ENCODE measurements around the gene DNAJA1. TPM values are rescaled to one million over a fixed set of nuclear protein-coding genes. Genes with fewer than 3 reads are reported as not detected.

Gene DNAJA1
- total and polyA plus RNA-seq, 2 experiments from 2014 or later, result 84.6 to 108 TPM

- TF ChIP-seq EZH2phosphoT487 (IDR thresholded peaks at IDR 0.05; ENCODE audit: insufficient read depth, low read depth) (no peak), EZH2 (IDR thresholded peaks at IDR 0.05; ENCODE audit: insufficient read depth, poor library complexity, severe bottlenecking) (no peak)
- H3K79me2 ChIP-seq (ENCODE audit: insufficient read depth), result peaks cover 78% of the 10 kb centered on the region
- no peak overlapping the region for H2AFZ ChIP-seq
- no peak for DNase-seq
- no peaks in the 10 kb centered on the region for H3K9me3 ChIP-seq (ENCODE audit: low read depth)
- 80 to 81% methylated on average over 7 of the region's 7 CpGs for WGBS, 2 experiments (ENCODE audit: low coverage in 1 of 2, low lambda C conversion rate in 2 of 2, missing lambda C conversion rate in 2 of 2)
- no peak overlapping the region; the same call in 1 of the 2 replicates for H3K27ac ChIP-seq
- H3K36me3 ChIP-seq (ENCODE audit: low read depth), result 0 out of 2 replicates have a peak, but pooled peaks cover 3% of the 10 kb centered on the region
- H3K4me2 ChIP-seq (ENCODE audit: unreplicated experiment), result peak overlapping the region; percentile 33
- H3F3A ChIP-seq (ENCODE audit: insufficient read depth), result no peaks in the 10 kb centered on the region
- H3K27me3 ChIP-seq (replicated peaks; ENCODE audit: insufficient read depth), result no peaks in the 10 kb centered on the region
- in situ Hi-C loops (cut with MboI), result no loop called here
- no peak overlapping the region for H3K9ac ChIP-seq
- H3K4me1 ChIP-seq (ENCODE audit: insufficient read depth), result peaks cover 24% of the 10 kb centered on the region
- H3K4me3 ChIP-seq, result peak overlapping the region; percentile 19; the same call in 1 of the 2 replicates
- no peaks in the 10 kb centered on the region for H3K9me2 ChIP-seq (ENCODE audit: insufficient read depth)
- H4K20me1 ChIP-seq (ENCODE audit: insufficient read depth), result 0 out of 2 replicates have a peak, but pooled peaks cover 4% of the 10 kb centered on the region
Measured at GRCh38 chr9:33022755-33023154, 2.3 kb upstream of the DNAJA1 start.

GRCh38 chr9:33023661-33024060 lies 1.4 kb upstream of the DNAJA1 start:
- H3K27ac ChIP-seq, result peak overlapping the region; percentile 91
- no peaks in the 10 kb centered on the region for H3K9me2 ChIP-seq (ENCODE audit: insufficient read depth)
- DNase-seq, result no peak
- H3K9me3 ChIP-seq (ENCODE audit: low read depth), result no peaks in the 10 kb centered on the region
- in situ Hi-C loops (cut with MboI), result no loop called here
- H3K4me3 ChIP-seq, result peak overlapping the region; percentile 82
- H4K20me1 ChIP-seq (ENCODE audit: insufficient read depth), result 0 out of 2 replicates have a peak, but pooled peaks cover 4% of the 10 kb centered on the region
- peak overlapping the region; percentile 72 for H2AFZ ChIP-seq
- H3F3A ChIP-seq (ENCODE audit: insufficient read depth), result peaks cover 7% of the 10 kb centered on the region
- H3K36me3 ChIP-seq (ENCODE audit: low read depth), result peaks cover 5% of the 10 kb centered on the region; the same call in 1 of the 2 replicates
- H3K4me2 ChIP-seq (ENCODE audit: unreplicated experiment), result peak overlapping the region; percentile 97
- 98 to 99% methylated on average over 4 of the region's 4 CpGs for WGBS, 2 experiments (ENCODE audit: low coverage in 1 of 2, low lambda C conversion rate in 2 of 2, missing lambda C conversion rate in 2 of 2)
- no peaks in the 10 kb centered on the region for H3K27me3 ChIP-seq (replicated peaks; ENCODE audit: insufficient read depth)
- H3K79me2 ChIP-seq (ENCODE audit: insufficient read depth), result peaks cover 86% of the 10 kb centered on the region
- peak overlapping the region; percentile 95 for H3K9ac ChIP-seq
- peaks cover 31% of the 10 kb centered on the region for H3K4me1 ChIP-seq (ENCODE audit: insufficient read depth)
- TF ChIP-seq EZH2 (IDR thresholded peaks at IDR 0.05; ENCODE audit: insufficient read depth, poor library complexity, severe bottlenecking), result no peak
- TF ChIP-seq EZH2phosphoT487 (IDR thresholded peaks at IDR 0.05; ENCODE audit: insufficient read depth, low read depth), result no peak

- Histone ChIP-seq H3K36me3 (ENCODE audit: low read depth) (peaks cover 12% of the 10 kb centered on the region; the same call in 1 of the 2 replicates), H3K9me3 (ENCODE audit: low read depth) (no peaks in the 10 kb centered on the region), H3K4me2 (ENCODE audit: unreplicated experiment) (peak overlapping the region; percentile 97), H3K4me3 (peak overlapping the region; percentile 82), H2AFZ (peak overlapping the region; percentile 72), H3K4me1 (ENCODE audit: insufficient read depth) (peaks cover 38% of the 10 kb centered on the region), H3F3A (ENCODE audit: insufficient read depth) (peaks cover 14% of the 10 kb centered on the region), H3K27ac (peak overlapping the region; percentile 91), H3K79me2 (ENCODE audit: insufficient read depth) (peaks cover 89% of the 10 kb centered on the region), H4K20me1 (ENCODE audit: insufficient read depth) (0 out of 2 replicates have a peak, but pooled peaks cover 4% of the 10 kb centered on the region), H3K9me2 (ENCODE audit: insufficient read depth) (no peaks in the 10 kb centered on the region), H3K27me3 (replicated peaks; ENCODE audit: insufficient read depth) (no peaks in the 10 kb centered on the region), H3K9ac (peak overlapping the region; percentile 95)
- no peak for TF ChIP-seq EZH2phosphoT487 (IDR thresholded peaks at IDR 0.05; ENCODE audit: insufficient read depth, low read depth)
- no peak for TF ChIP-seq EZH2 (IDR thresholded peaks at IDR 0.05; ENCODE audit: insufficient read depth, poor library complexity, severe bottlenecking)
- in situ Hi-C loops (cut with MboI), result no loop called here
- 3 to 4% methylated on average over 26 to 33 of the region's 33 CpGs for WGBS, 2 experiments (ENCODE audit: low coverage in 1 of 2, low lambda C conversion rate in 2 of 2, missing lambda C conversion rate in 2 of 2)
- DNase-seq, result peak; percentile 83
Measured at GRCh38 chr9:33024126-33024965, 727 bp upstream of the DNAJA1 start.

- peak; percentile 72 for DNase-seq
- 0 to 1% methylated on average over 12 to 36 of the region's 36 CpGs for WGBS, 2 experiments (ENCODE audit: low coverage in 1 of 2, low lambda C conversion rate in 2 of 2, missing lambda C conversion rate in 2 of 2)
- H3K4me2 ChIP-seq (ENCODE audit: unreplicated experiment), result peak overlapping the region; percentile 79
- peak overlapping the region; percentile 91 for H3K27ac ChIP-seq
- peak overlapping the region; percentile 48 for H2AFZ ChIP-seq
- peaks cover 45% of the 10 kb centered on the region for H3K4me1 ChIP-seq (ENCODE audit: insufficient read depth)
- no peaks in the 10 kb centered on the region for H3K9me3 ChIP-seq (ENCODE audit: low read depth)
- peaks cover 22% of the 10 kb centered on the region for H3K36me3 ChIP-seq (ENCODE audit: low read depth)
- peaks cover 21% of the 10 kb centered on the region for H3F3A ChIP-seq (ENCODE audit: insufficient read depth)
- no peaks in the 10 kb centered on the region for H3K9me2 ChIP-seq (ENCODE audit: insufficient read depth)
- peak overlapping the region; percentile 95 for H3K9ac ChIP-seq
- H3K4me3 ChIP-seq, result peak overlapping the region; percentile 82
- no peaks in the 10 kb centered on the region for H3K27me3 ChIP-seq (replicated peaks; ENCODE audit: insufficient read depth)
- H4K20me1 ChIP-seq (ENCODE audit: insufficient read depth), result 0 out of 2 replicates have a peak, but pooled peaks cover 4% of the 10 kb centered on the region
- in situ Hi-C loops (cut with MboI), result no loop called here
- H3K79me2 ChIP-seq (ENCODE audit: insufficient read depth), result peaks cover 95% of the 10 kb centered on the region
- no peak for TF ChIP-seq EZH2 (IDR thresholded peaks at IDR 0.05; ENCODE audit: insufficient read depth, poor library complexity, severe bottlenecking)
- no peak for TF ChIP-seq EZH2phosphoT487 (IDR thresholded peaks at IDR 0.05; ENCODE audit: insufficient read depth, low read depth)
Measured at GRCh38 chr9:33025572-33026342, 684 bp downstream of the DNAJA1 start.
